ENCODE data around the gene RXRA.

Gene RXRA

DNA sequence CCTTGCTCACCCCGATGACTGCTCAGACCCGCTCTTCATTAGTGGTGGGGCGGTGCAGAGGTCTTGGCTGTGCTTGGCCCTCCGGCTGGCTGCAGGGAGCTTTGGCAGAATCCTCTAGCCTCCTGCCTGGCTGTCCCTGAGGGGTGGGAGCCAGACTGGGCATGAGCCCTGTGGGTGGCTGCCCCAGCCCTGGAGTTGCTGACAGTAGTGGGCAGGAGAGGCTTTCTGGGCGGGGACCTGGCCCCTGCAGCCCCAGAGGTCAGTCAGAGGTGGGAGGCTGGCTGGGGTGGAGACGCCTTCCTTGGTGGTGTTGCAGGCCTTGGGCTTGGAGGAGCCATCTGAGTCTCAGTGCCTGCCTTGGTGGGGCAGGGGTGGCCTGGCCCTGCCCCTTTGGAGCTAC lies 146.0 kb downstream of the RXRA start:
- Histone ChIP-seq H3K27ac (ENCODE audit: low read length) (no peak overlapping the region), H3K9me3 (ENCODE audit: insufficient read depth, low read length, severe bottlenecking) (no peaks in the 10 kb centered on the region), H3K4me2 (ENCODE audit: insufficient read depth, low read length) (no peak overlapping the region), H3K4me3 (ENCODE audit: low read depth in 1 of 2, low read length in 2 of 2) (no peak overlapping the region), H3K36me3 (ENCODE audit: insufficient read depth, low read length) (no peaks in the 10 kb centered on the region), H3K4me1 (ENCODE audit: insufficient read depth, low read length) (no peaks in the 10 kb centered on the region), H2AFZ (ENCODE audit: low read depth, low read length) (no peak overlapping the region), H4K20me1 (ENCODE audit: insufficient read depth, low read length) (no peaks in the 10 kb centered on the region), H3K27me3 (ENCODE audit: insufficient read depth, low read length, poor library complexity) (no peaks in the 10 kb centered on the region), H3K9ac (ENCODE audit: low read depth, low read length) (no peak overlapping the region), H3K79me2 (ENCODE audit: insufficient read depth, low read length) (no peaks in the 10 kb centered on the region)
- no peak for DNase-seq
- ATAC-seq (ENCODE audit: insufficient read depth, low read depth) = no peak
- TF ChIP-seq, protein P1, sequence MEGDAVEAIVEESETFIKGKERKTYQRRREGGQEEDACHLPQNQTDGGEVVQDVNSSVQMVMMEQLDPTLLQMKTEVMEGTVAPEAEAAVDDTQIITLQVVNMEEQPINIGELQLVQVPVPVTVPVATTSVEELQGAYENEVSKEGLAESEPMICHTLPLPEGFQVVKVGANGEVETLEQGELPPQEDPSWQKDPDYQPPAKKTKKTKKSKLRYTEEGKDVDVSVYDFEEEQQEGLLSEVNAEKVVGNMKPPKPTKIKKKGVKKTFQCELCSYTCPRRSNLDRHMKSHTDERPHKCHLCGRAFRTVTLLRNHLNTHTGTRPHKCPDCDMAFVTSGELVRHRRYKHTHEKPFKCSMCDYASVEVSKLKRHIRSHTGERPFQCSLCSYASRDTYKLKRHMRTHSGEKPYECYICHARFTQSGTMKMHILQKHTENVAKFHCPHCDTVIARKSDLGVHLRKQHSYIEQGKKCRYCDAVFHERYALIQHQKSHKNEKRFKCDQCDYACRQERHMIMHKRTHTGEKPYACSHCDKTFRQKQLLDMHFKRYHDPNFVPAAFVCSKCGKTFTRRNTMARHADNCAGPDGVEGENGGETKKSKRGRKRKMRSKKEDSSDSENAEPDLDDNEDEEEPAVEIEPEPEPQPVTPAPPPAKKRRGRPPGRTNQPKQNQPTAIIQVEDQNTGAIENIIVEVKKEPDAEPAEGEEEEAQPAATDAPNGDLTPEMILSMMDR (IDR thresholded peaks at IDR 0.05; ENCODE audit: borderline replicate concordance, extremely low read depth, low read length, poor library complexity, severe bottlenecking) = no peak
- no peak for TF ChIP-seq EZH2 (IDR thresholded peaks at IDR 0.05; ENCODE audit: borderline replicate concordance, low read depth, low read length, severe bottlenecking)

DNA sequence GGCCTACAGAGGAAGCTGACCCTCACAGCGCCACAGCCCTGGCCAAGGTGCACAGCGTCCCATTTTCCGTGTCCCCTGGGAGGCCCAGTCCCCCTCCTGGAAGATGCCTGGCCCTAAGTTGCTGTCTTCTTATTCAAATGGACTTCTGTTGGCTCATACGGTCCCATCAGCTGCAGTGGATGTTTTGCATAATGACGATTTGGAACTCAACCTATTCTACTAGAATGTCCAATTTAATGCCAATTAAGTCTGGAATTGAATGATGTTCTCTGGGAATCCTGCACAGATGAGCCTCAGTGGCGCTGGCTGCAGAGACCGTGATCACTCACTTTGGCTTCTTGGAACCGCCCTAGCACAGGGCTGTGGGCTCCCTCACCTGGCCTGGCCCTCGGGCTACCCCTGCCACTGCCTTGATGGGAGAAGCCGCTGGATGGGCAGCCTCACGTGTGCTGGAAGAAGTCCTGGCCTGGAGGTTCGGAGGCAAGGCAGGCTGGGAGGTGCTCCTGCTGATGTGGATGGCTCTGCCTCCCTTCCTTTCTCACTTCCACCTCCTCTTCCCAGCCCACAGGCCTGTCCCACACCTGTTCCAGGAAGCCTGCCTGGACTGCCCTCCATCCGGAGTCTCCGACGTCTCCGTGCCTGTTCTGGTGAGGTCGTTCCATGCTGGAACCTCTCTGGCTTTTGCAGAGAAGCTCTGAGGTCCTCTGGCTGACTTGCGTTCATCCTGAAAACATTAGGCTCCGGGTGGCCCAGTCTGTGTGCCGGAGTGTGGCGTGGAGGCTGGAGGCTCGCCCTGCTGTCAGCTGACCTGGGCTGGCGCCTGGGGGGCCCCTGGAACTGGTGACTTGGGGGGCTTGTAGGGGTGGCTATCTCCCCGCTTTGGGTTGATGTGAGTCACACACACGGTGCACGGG lies 147.1 kb downstream of the RXRA start:
- Histone ChIP-seq H3K9me3 (ENCODE audit: insufficient read depth, low read length, severe bottlenecking) (no peaks in the 10 kb centered on the region), H3K79me2 (ENCODE audit: insufficient read depth, low read length) (no peaks in the 10 kb centered on the region), H3K36me3 (ENCODE audit: insufficient read depth, low read length) (no peaks in the 10 kb centered on the region), H3K27me3 (ENCODE audit: insufficient read depth, low read length, poor library complexity) (no peaks in the 10 kb centered on the region), H2AFZ (ENCODE audit: low read depth, low read length) (no peak overlapping the region), H3K9ac (ENCODE audit: low read depth, low read length) (no peak overlapping the region), H3K4me3 (ENCODE audit: low read depth in 1 of 2, low read length in 2 of 2) (no peak overlapping the region), H3K4me1 (ENCODE audit: insufficient read depth, low read length) (no peaks in the 10 kb centered on the region), H4K20me1 (ENCODE audit: insufficient read depth, low read length) (no peaks in the 10 kb centered on the region), H3K27ac (ENCODE audit: low read length) (no peak overlapping the region), H3K4me2 (ENCODE audit: insufficient read depth, low read length) (no peak overlapping the region)
- ATAC-seq (ENCODE audit: insufficient read depth, low read depth) (no peak), DNase-seq (no peak)
- TF ChIP-seq EZH2 (IDR thresholded peaks at IDR 0.05; ENCODE audit: borderline replicate concordance, low read depth, low read length, severe bottlenecking) = no peak
- TF ChIP-seq, protein P1 (IDR thresholded peaks at IDR 0.05; ENCODE audit: borderline replicate concordance, extremely low read depth, low read length, poor library complexity, severe bottlenecking) = no peak

DNA sequence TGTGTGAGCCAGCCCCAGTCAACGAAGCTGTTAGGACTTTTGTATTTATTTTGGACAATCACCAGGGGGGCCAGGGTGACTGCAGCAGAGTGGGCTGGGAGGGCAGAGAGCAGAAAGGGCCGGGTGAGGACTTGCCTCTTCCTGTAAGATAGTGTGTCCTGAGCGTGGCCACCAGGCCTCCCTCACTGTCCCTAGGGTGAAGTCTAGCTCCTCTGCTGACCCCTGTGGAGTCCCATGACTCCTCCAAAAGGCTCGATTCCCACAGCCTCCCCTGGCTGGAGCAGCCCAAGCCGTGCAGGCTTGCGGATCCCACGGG lies 147.8 kb downstream of the RXRA start:
- Histone ChIP-seq H3K9ac (ENCODE audit: low read depth, low read length) (no peak overlapping the region), H2AFZ (ENCODE audit: low read depth, low read length) (no peak overlapping the region), H3K27ac (ENCODE audit: low read length) (no peak overlapping the region), H3K27me3 (ENCODE audit: insufficient read depth, low read length, poor library complexity) (no peaks in the 10 kb centered on the region), H4K20me1 (ENCODE audit: insufficient read depth, low read length) (no peaks in the 10 kb centered on the region), H3K36me3 (ENCODE audit: insufficient read depth, low read length) (no peaks in the 10 kb centered on the region), H3K4me2 (ENCODE audit: insufficient read depth, low read length) (no peak overlapping the region), H3K9me3 (ENCODE audit: insufficient read depth, low read length, severe bottlenecking) (no peaks in the 10 kb centered on the region), H3K4me1 (ENCODE audit: insufficient read depth, low read length) (no peaks in the 10 kb centered on the region), H3K79me2 (ENCODE audit: insufficient read depth, low read length) (no peaks in the 10 kb centered on the region), H3K4me3 (ENCODE audit: low read depth in 1 of 2, low read length in 2 of 2) (no peak overlapping the region)
- ATAC-seq (ENCODE audit: insufficient read depth, low read depth) (no peak), DNase-seq (no peak)
- TF ChIP-seq, protein P1 (IDR thresholded peaks at IDR 0.05; ENCODE audit: borderline replicate concordance, extremely low read depth, low read length, poor library complexity, severe bottlenecking) = no peak
- no peak for TF ChIP-seq EZH2 (IDR thresholded peaks at IDR 0.05; ENCODE audit: borderline replicate concordance, low read depth, low read length, severe bottlenecking)
